ENCODE data around the gene SLC6A4.
"Not testable (repeated sequence)": the region's sequence is repeated elsewhere in the genome, so short reads cannot be mapped to it uniquely, and the experiment has no call there.

Gene SLC6A4

GRCh38 chr17:30238387-30239088 is 3.0 kb upstream of the SLC6A4 start:
- no peak for DNase-seq (ENCODE audit: low read depth)

DNA sequence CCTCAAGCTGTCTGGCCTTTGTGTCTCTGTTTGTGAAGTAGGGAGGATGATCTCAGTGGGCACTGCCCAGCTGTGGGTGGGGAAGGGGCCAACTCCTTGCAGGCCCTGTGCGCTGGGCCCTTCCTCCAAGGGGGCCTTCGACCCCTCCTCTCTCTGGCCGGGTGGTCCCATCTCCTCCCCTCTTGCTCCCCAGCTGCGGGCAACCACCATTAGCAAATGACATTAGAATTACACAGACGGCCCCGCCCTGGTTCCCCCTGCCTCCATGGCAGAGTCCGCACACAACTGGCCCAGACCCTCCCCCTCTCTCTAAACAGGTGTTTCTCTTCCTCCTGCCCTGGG is 2.5 kb upstream of the SLC6A4 start:
- no peak for DNase-seq (ENCODE audit: low read depth)

GRCh38 chr17:30237296-30238002 is 2.0 kb upstream of the SLC6A4 start:
- DNase-seq (ENCODE audit: low read depth): no peak

GRCh38 chr17:30236766-30237165 is 1.3 kb upstream of the SLC6A4 start:
- DNase-seq (ENCODE audit: low read depth): no peak

DNA sequence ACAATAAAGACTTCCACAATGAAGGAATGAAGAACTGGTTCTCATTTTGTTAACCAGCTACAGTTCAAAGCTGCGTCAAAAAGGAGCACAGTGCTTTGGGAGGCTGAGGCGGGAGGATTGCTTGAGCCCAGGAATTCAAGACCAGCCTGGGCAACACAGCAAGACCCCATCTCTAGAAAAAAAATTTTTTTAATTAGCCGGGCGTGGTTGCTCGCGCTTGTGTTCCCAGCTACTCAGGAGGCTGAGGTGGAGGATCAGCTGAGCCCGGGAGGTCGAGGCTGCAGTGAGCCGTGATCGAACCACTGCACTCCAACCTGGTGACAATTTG is 764 bp upstream of the SLC6A4 start:
- DNase-seq (ENCODE audit: low read depth): no peak

- no peak for DNase-seq (ENCODE audit: low read depth)
These were observed 533 bp downstream of the SLC6A4 start for GRCh38 chr17:30234964-30235363.

DNA sequence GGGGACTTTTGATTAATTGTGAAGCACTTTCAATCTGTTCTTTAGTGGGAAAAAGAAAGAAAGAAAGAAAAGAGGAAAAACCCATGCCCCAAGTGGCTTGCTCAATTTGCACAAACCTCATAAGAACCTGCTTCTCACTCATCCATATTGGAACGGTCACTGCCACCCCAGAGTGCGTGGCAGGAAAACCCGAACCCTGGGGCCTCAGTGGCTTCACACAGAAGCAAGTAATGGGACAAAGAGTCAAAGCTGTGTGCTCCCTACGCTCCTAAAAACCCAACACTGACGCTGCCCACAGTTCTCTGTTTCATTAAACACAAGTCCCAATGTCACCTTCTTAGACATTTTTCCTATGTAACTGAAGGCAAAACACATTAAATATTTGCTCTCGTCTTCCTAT is 1.2 kb downstream of the SLC6A4 start:
- DNase-seq (ENCODE audit: low read depth): no peak

GRCh38 chr17:30232824-30233427 is 2.6 kb downstream of the SLC6A4 start:
- no peak for DNase-seq (ENCODE audit: low read depth)

- no peak for DNase-seq (ENCODE audit: low read depth)
These were observed 3.3 kb downstream of the SLC6A4 start for GRCh38 chr17:30232015-30232823.

DNA sequence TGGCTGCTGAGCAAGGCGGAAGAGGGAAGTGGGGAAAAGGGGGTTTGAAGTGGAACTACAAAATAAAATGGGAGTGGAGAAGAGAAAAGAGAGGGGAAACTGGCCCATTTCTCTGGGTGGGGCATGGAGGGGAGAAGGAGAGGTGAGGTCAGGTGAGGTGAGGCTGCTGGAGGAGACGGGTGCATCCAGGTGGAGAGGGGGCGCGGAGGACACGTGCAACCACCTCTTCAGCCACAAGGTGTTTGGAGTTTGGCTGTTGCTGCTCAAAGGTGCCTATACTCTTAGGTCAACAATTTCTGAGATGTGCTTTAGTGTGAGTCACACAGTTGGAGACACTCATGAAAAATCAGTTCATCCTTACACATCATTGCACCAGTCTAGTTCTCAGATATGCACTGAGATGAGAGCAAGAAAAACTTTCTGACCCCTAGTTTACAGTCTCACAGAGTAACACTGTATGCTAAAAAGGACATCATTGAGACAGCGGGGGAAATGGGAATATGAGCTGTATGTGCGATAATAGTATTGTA is 4.8 kb downstream of the SLC6A4 start:
- no peak for DNase-seq (ENCODE audit: low read depth)

GRCh38 chr17:30230009-30230408 is 5.5 kb downstream of the SLC6A4 start:
- not testable (repeated sequence) for DNase-seq (ENCODE audit: low read depth)

DNA sequence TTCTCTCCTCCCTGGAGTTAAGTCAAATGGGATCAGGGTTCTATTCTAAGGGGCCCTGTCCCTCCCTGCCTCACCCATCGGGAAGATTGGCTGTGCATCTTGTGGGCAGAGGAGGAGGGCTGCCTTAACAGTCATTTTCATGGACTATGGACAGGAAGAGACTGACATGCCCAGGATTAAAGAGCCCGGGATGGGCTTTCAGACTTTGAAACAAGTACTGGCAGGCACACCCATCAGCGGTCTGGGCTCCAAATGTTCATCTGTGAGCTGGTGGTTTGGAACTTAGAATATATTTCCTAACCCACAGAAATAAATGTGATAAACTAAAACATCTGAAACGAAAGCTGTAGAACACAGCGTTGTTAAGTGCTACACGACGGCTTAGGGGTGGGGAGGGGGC is 6.5 kb downstream of the SLC6A4 start:
- no peak for DNase-seq (ENCODE audit: low read depth)

DNA sequence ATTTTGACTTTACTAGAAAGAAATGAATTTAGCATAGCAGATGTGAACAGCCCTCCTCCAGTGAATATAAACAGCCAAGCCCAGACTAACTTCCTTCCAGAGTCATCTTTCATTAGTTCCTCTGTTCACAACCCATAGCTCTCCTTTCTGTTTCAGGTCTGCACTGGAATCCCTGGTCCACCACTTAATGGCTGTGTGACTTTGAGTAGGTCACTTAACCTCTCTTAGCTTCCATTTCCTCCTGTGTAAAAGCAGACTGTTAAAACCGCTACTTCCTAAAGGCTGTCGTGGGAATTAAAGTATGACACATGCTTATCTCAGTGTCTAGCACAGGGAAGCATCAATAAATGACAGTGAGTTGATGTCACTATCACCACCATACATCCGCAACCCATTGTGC is 7.5 kb downstream of the SLC6A4 start:
- no peak for DNase-seq (ENCODE audit: low read depth)

DNA sequence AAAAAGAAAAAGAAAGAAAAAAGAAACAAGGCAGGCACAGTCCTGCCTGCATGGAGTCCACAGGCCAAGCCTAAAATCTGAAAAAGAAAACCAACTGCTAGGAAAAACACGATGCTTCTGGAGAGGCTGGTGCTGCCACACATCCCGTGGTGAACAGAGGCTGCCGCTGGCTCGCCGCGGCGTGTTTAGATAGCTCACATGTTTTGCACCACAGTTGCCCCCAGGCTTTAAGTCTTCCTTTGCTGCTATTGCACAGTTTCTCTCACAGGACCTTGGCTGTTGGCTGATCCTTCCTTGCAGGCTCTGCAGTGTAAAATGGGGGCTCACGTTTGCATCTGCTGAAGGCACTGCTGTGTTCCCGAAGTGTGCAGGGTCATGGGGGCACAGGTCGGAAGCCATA is 8.6 kb downstream of the SLC6A4 start:
- no peak for DNase-seq (ENCODE audit: low read depth)

DNA sequence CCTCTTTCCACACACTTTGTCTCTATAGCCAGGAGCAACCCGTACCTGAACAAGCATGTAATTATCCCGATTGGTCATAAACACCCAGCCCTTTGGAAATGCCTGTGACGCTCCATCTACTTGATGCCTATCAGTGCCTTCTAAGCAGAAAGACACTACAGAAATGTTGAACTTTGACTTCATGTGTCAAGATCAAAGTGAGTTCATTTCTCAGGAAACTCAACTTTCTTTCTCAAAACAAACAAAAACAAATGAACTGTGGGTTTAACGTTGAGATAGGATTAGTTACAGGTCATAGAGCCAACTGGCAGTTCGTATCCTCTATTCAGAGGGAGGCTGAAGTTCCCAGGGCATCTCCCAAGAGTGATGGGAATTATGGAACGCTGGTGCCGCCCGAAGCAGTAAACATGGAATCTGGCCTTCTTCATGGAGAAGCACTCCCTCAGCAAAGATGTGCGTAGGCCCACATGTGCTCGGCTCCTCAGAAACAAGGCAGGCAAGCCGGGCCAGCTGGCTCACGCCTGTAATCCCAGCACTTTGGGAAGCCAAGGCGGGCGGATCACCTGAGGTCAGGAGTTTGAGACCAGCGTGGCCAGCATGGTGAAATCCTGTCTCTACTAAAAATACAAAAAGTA is 9.5 kb downstream of the SLC6A4 start:
- no peak for DNase-seq (ENCODE audit: low read depth)

DNA sequence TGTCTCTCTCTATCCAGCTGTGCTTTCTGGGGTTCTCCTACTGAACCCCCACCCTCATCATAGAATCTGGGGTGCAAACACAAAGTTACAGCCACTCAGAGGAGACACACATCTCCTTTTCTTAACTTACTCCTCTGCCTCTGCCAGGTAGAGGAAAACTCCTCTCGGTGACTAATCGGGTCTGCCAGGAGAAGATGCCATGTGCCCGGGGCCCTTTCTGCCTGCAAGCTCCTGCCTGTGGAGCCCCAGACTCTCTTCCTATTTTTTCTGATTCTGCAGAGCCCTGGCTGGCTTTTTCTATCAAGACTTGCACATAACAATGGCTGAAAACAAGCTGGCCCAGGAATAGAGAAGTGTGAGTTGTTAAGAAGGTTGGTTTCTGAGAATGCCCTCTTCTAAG is 10.4 kb downstream of the SLC6A4 start:
- DNase-seq (ENCODE audit: low read depth): no peak

GRCh38 chr17:30224419-30224960 is 11.0 kb downstream of the SLC6A4 start:
- no peak for DNase-seq (ENCODE audit: low read depth)

GRCh38 chr17:30222721-30223175 is 12.7 kb downstream of the SLC6A4 start:
- no peak for DNase-seq (ENCODE audit: low read depth)

DNA sequence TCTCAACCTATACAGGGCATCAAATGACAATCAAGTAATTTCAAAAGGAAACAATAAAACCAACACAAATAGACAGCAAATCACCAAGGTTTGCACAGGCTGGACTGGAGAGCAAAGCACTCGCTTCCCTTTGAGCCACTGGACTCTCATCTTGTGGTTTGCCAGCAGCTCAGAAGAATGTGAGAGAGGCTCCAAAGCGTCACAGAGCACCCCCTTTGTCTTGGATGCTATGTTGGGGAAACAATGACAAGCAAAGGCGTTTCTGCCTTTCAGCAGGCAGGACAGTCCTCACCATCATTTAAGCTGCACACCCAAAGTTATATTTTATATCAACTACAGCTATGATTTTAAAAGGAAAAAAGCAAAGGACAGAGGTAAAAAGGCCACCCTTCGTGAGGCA is 13.2 kb downstream of the SLC6A4 start:
- DNase-seq (ENCODE audit: low read depth): no peak

GRCh38 chr17:30221346-30221745 is 14.2 kb downstream of the SLC6A4 start:
- DNase-seq (ENCODE audit: low read depth): no peak

DNA sequence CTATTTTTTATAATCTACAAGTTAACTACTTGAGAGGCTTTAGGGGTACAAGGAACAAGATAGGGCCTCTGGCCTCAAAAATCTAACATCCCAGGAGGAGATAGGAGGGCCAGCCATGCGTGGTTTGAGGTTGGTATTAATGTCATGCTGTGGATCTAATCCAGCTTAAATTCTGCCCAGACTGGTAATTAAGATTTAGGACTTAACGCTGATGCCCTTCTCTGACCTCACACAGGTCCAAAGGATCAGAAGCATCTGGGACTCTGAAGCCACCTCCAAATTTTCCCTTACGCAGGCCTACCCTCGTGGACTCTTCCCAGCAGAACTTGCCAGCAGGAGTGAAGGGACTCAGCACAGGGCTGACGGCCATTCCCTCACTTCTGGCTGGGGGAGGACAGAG is 15.1 kb downstream of the SLC6A4 start:
- no peak for DNase-seq (ENCODE audit: low read depth)

DNA sequence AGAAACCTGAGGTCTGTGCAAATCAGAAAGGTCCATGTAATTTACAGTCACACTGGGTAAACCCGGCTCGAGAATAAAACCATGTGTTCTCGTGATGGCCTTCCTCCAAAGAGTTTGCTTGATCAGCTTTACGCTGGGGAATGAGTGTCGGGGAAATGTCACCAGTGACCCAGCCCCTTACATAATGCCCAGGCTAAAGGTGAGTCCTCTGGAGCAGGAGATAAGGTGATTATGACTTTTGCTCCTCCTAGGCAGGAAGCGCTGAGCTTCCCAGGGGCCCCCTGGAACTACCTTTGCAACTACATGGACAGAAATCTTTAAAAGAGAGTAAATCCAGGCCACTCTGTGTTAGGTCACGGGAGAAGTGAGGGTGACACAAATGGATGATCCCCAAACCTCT is 15.7 kb downstream of the SLC6A4 start:
- DNase-seq (ENCODE audit: low read depth): no peak
